HG02763 (cell line): ENCODE data around the gene PIGS.

Experiments used
- ATAC-seq: cut with Tn5 transposase; IDR thresholded peaks from one replicate; pipeline ENCODE4 v1.9.1; 2021; ENCODE audit warnings: mild to moderate bottlenecking, moderate library complexity; ENCODE audit not compliant: unreplicated experiment

The PIGS gene

GRCh38 chr17:28511858-28512461, 59.4 kb downstream of the PIGS start:
- ATAC-seq, result no peak

GRCh38 chr17:28509789-28510188, 61.5 kb downstream of the PIGS start:
- no peak for ATAC-seq

- no peak for ATAC-seq
These were observed 63.1 kb downstream of the PIGS start for GRCh38 chr17:28508211-28508724.

- no peak for ATAC-seq
These were observed 63.6 kb downstream of the PIGS start for GRCh38 chr17:28507567-28508203.

- ATAC-seq, result no peak
These were observed 64.4 kb downstream of the PIGS start for GRCh38 chr17:28506763-28507487.

- ATAC-seq, result no peak
These were observed 65.2 kb downstream of the PIGS start, which contains the start of gene FOXN1 for GRCh38 chr17:28505986-28506665. Gene FOXN1 (plus strand): TSS chr17:28506348. CDS start chr17:28523970, 17,622 bp downstream.

- no peak for ATAC-seq
These were observed 67.9 kb downstream of the PIGS start for GRCh38 chr17:28503420-28503819.
